OCI-LY1 (cell line): ENCODE results near the gene SLC25A13.

Experiments
- CTCF ChIP-seq: fragments of 200-600 bp; sonication (generic), shearing (Covaris generic); IDR thresholded peaks from 2 replicates; pipeline ENCODE4 v1.5.1; 2017; ENCODE audit warnings: mild to moderate bottlenecking, antibody characterized with exemption, low read length, moderate library complexity, mixed read lengths
- EZH2 ChIP-seq: fragments of 200-600 bp; sonication (generic), shearing (Covaris generic); IDR thresholded peaks from 2 replicates; pipeline ENCODE4 v1.8.0; 2017; ENCODE audit warnings: borderline replicate concordance, mixed run types, mild to moderate bottlenecking, antibody characterized with exemption, low read length, moderate library complexity, mixed read lengths

GRCh38 chr7:96135241-96135640 lies 186.7 kb downstream of the SLC25A13 start:
- TF ChIP-seq EZH2 (no peak), CTCF (no peak)
